ENCODE measurements around the gene DMXL1.
"Not testable (repeated sequence)": the region's sequence is repeated elsewhere in the genome, so short reads cannot be mapped to it uniquely, and the experiment has no call there.

DMXL1 gene

DNA sequence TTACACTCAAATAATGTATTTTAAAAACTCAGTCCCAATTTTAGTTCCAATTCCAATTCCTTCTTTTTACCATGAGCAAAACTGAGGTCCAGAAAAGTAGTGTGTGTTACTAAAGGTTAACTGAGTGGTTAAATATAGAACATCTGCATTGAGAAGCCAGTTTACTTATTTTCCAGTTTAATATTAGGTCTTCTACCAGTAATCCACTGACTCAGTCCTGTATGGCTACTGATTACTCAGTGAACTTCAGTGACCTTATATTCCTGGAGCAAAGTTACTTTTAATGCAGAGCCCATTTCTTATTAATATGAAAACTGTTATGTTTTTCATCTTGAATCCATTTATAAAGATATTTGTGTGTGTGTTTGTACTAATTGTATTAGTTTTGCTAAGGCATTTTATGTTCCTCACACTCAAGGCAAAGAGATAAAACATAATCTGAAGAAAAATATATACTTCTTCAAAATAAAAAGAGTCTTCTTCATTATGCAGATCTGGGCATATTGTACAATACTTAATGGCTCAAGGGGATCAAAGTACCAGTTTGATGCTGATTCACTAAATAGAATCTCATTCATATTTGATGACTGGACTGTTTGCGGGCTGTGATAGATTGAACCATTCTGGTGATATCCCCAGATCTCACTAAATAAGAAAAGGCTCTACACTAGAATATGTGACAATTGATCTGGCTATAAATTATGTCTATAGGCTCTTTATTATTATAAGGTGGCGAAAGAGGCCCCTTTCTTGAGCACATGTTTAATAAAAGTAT lies 60.8 kb downstream of the DMXL1 start:
- DNase-seq = no peak

DNA sequence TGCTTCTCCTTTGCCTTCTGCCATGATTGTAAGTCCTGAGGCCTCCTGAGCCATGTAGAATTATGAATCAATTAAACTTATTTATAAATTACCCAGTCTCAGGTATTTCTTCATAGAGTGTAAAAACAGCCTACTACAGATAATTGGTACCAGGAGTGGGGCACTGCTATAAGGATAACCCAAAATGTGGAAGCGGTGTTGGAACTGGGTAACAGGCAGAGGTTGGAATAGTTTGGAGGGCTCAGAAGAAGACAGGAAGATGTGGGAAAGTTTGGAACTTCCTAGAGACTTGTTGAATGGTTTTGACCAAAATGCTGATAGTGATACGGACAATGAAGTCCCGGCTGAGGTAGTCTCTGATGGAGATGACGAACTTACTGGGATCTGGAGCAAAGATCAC lies 64.9 kb downstream of the DMXL1 start:
- not testable (repeated sequence) for DNase-seq

DNA sequence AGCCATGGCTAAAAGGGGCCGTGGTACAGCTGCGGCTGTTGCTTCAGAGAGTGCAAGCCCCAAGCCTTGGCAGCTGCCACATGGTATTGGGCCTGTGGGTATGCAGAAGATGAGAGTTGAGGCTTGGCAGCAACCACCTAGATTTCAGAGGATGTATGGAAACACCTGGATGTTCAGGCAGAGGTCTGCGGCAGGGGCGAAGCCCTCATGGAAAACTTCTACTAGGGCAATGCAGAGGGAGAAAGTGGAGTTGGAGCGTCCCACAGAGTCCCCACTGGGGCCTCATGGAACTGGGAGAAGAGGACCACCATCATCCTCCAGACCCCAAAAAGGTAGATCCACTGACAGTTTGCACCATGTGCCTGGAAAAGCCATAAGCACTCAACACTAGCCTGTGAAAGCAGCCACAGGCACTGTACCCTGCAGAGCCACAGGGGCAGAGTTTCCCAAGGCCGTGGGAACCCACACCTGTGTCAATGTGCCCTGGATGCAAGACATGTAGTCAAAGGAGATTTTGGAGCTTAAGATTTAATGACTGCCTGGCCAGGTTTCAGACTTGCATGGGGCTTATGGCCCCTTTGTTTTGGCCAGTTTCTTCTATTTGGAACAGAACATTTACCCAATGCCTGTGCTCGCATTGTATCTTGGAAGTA lies 65.9 kb downstream of the DMXL1 start:
- no peak for DNase-seq

DNA sequence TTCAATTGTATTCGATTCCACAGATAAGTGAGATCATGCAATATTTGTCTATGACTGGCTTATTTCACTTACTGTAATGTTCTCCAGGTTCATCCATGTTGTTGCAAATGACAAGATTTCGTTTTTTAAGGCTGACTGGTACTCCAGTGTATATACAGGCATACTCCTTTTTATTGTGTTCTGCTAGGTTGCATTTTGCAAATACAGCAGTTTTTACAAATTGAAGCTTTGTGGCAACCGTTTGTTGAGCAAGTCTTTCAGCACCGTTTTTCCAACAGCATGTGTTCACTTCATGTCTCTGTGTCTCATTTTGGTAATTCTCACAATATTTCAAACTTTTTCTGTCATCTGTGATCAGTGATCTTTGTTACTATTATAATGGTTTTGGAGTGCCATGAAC lies 82.7 kb downstream of the DMXL1 start:
- DNase-seq = no peak

DNA sequence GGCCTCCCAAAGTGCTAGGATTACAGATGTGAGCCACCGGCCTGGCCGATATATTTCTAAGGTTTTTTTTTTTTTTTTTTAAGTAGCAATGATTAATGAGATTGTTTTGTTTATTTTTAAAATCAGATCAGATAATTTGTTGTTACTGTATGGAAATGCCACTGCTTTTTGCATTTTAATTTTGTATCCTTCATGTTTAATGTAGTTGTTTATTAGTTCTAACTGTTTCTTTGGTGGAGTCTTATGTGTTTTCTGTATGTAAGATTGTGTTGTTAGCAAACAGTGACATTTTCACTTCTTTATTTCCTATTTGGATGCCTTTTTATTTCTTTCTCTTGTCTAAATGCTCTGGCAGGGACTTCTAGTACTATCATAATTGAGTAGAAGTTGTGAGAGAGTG lies 87.3 kb downstream of the DMXL1 start:
- no peak for DNase-seq

DNA sequence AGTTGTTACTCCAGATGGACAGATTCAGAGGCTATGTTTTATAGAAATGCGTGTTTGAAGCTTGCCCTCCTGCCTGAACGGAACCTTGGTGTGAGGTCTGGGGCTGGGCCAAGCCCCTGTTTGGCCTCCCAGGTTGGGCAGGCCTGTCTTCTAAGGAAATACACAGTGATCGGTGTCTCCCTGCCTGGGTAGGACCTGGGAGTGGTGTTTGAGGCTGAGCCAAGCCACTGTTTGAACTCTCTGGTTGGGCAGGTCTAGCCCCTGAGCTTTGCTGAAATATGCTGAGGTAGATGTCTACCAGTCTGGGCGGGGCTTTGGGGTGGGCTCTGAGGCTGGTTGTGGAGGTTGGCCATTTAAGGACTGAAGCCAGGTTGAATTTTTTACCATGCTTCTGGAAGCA lies 90.5 kb downstream of the DMXL1 start:
- no peak for DNase-seq

DNA sequence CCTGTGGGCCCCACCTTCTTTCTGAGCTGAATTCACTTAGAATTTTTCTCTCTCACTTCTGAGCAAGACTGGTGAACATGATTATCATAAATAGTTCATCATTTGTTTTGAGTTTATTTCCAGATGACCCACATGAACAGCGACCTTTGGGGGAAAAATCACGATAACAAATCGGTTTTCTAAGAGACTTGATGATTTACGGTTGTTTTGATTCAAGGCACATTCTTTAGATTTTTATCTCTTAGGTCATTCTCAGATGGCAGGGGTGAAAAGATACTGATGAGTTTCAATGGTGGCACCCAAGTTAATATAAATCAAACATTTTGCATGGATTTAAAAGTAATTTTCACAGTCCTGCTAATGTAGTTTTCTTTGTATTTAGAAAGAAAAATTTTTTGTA lies 95.1 kb downstream of the DMXL1 start:
- DNase-seq = no peak

DNA sequence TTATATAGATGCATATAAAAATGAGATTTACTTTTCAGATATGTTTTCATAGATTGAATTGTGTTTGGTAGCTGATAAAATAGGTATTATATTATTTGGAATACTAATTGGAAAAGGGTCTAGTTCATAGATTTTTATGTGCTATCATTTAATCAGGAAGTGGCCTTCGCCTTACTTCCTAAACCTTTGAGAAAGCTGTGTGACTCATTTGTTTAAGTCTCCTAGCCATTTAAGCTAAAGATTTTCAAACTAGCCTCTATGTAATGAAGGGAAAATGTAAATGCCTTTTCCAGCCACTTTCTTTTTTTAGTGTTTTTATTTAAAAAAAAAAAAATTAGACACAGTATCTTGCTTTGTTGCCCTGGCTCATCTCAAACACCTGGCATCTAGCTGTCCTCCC lies 97.5 kb downstream of the DMXL1 start:
- no peak for DNase-seq

DNA sequence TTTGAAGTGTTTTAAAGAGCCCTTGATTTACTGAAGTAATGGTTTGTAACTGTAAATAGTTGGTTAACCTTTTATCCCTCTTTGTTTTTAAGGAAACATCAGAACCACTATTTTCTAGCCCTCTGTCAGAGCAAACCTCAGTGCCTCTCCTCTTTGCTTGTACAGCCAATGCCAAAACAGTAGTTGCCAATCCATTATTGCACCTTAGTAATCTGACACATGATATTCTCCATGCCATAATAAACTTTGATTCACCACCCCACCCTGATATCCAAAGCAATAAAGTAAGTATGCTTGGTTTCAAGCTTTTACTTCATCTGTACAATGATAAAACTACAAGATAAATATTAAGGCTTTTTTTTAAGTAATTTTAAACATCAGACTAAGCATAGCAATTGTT lies 100.8 kb downstream of the DMXL1 start:
- DNase-seq = no peak

DNA sequence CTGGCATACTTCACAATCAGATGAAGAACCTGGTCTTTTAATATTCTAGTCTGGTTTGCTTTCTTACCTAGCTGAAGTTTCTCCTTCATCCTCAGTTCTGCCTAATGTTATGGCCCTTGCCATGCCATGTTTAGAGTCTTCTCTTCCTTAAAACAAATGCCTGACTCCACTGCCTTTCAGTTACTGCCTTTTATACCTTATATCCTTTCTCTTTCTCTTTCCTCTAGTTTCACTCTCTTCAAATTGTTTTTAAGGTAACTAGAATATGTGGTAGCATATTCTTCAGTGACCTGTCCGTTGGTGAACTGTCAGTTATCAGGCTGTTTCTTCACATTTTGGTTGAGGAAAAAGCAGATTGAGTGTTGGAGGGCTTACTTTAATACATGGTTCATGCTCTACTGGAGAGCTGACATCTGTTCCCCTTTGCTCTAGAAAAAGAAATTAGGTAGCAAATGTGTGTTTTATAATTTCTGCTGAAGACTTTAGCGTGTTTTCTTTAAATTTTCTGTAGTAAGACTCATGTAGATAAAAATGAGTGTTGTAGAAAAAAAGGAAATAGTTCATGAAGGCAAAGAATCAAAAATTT lies 103.8 kb downstream of the DMXL1 start:
- DNase-seq = no peak

DNA sequence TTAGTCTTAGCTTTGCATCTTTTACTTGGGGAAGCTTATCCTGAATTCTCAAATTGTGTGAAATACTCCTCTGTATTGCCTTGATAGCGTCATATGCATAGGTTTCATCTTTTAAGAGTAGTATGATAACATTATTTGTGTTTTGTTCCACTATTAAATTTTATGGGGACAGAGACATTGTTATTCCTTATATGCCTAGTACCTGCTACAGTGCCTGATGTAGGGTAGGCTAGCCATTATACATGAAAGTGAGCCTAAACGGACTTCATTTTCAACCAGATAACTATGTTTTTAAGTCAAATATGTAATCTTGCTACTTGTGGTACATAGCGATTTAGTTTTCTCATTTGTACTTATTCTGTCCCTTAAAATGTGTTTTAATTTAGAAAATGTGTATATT lies 105.9 kb downstream of the DMXL1 start:
- DNase-seq = no peak

DNA sequence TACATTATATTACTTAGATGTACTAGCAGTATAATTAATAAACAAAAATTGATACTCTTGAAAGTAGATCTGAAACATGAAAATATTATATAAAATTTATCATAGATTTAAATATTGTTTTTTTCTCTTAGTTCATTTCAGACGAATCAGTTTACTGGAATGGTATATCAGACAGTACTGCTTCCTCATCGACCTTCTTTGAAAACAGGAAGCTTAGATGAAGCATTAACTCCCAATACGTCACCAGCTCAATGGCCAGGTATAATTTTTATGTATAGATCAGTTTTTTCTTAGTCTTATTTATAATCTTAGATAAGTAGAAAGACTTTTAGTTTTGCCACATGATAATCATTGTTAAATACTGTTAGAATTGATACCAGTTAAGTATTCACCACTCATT lies 106.3 kb downstream of the DMXL1 start:
- DNase-seq = no peak

DNA sequence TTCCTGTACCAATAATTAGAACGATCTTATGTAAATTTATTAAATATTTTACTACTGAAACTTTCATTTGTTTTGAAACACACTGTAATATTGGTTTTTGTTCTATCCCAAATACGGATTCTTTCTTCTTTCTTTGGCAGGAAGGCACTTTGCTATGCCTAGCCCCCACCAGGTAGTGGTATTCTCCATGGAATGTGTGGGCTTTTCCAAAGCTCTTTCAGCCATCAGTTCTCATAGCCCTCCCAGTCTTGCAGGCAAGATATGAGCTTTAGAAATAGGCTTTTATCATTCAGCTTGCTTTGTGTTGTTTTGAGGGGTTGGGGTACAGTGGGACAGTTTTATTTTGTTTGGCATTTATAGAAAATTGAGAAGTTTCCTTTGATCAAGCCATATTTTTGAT lies 107.5 kb downstream of the DMXL1 start:
- DNase-seq = no peak

DNA sequence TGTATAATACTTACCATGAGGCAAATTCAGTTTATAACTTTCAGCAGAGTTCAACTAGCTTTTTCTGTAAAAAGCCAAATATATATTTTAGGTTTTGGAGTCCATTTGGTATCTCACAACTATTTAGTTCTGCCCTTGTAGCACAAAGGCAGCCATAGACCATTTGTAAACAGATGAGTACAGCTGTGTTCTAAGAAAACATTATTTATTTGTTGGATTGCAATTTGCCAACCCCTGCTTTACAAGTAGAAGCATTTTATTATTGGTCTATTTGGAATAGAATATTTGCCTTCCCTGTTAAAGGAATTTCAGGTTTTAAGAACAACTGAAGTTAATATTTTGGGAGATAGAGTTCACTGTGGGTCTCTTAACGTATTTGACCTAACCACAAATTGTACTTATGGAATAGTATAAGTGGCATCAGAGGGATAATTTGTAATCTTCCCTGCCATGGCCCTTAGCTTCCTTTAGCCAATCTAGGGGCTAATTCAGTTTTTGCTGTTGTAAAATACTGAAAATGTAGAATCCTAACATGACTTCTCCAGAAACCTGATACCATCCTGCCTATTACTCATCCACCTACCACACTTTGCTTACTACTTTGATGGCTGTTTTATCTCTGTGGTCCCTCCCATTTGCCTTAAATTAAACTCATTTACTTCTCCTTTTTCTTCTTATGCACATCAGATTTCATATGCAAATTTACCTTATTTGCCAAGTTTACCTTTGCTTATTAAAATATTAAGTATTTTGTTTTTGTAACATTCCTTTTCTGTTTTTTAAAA lies 109.2 kb downstream of the DMXL1 start:
- no peak for DNase-seq

DNA sequence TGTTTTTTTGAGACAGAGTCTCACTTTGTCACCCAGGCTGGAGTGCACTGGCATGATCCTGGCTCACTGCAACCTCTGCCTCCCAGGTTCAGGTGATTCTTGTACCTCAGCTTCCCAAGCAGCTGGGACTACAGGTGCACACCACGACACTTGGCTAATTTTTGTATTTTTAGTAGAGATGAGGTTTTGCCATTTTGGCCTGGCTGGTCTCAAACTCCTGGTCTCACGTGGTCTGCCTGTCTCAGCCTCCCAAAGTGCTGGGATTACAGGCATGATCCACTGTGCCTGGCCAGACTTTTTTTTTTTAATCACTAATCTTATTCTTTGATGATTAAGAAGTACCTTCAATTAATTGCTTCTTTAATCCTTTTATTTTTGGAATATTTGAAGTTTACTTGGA lies 114.6 kb downstream of the DMXL1 start:
- not testable (repeated sequence) for DNase-seq

DNA sequence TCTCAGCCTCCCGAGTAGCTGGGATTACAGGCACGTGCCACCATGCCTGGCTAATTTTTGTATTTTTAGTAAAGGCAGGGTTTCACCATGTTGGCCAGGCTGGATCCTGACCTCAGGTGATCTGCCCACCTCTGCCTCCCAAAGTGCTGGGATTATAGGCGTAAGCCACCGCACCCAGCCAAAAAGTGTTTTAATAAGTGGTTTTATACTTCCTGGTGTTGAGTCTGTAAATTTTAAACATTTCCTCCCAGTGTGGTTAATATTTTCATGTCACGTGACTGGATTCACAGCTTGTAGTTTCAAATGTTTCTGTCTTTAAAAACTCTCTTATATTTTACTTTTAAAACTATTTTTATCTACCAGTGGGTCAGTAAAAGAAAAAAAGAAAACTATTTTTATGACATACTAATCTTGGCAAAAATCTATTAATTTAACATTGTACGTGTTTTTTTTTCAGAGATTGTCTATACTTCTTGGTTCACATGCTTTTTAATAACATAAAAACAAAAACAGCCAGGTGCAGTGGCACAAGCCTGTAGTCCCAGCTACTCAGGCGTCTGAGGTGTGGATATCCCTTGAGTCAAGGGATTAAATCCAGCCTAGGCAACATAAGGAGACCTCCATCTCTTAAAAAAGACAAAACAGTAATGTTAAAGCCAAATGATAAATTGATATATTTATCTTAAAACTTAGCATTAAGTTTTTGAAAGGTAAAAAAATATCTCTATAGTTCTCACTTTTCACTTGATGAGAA lies 117.1 kb downstream of the DMXL1 start:
- DNase-seq = no peak

DNA sequence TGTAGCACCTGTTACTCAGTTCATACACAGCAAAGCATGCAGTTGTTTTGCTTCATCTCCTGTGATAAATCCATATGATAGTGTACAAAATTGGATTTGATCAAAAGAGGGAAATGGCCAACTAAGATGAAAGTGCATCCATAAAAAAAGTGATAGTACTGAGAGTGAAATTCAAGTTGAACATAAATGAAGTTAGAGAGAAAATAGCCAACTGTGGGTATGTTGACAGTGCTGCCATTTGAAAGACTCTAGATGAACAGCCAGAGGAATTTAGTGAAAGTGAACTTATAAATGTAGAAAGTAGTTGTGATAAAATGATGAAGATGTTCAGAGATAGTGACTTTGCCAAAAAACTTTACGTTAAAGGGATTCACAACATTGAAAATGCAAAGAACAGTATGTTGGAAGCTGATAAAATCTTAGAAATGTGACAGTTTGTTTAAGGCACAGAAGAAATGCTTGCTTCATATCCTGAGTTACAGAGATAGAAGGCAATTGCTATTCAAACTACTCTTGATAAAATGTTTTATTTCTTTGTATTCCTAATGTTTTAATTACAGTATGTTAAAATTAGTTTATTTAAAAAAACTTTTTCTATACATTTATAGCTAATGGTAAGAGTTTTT lies 119.7 kb downstream of the DMXL1 start:
- no peak for DNase-seq

DNA sequence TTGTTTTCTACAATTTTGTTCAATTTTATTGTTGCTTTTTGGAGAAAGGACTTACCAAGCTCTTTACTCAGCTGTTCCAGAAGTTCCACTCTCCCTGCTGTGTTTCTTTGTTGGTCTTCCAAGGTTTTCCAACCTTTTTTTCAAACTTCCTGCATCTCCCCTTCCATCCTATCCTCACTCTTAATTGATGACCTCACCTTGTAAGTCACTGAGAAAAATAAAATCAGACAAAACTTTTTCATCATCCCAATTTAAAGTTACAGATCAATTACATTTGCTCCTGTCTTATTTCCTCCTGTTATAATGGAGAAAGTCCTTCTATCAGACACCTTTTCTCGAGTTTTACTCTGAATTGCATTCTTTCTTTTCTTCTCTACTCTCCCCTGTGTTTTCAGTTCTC lies 121.1 kb downstream of the DMXL1 start:
- no peak for DNase-seq

DNA sequence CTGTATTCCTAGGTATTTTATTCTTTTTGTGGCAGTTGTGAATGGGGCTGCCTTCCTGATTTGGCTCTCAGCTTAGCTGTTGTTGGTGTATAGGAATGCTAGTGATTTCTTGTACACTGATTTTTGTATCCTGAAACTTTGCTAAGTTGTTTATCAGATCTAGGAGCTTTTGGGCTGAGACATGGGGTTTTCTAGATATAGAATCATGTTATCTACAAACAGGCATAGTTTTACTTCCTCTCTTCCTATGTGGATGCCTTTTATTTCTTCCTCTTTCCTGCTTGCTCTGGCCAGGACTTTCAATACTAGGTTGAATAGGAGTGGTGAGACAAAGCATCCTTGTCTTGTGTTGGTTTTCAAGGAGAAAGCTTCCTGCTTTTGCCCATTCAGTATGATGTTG lies 129.9 kb downstream of the DMXL1 start:
- DNase-seq = no peak

DNA sequence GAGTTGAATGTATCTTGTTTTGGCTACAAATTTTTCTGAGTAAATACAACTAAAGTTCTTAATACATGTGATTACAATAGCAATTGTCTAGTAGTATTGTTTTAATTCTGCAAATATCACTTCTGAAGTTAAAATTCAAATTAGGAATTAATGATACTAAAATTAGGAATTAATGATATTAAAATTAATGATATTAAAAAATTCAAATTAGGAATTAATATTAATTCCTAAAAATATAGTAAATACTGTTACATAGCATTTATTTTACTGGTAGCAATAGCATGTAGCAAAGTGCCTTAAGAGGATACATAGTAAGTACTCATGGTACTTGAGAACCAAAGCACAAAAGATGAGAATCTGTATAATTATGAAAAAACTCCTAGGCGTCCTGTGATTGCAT lies 136.2 kb downstream of the DMXL1 start:
- DNase-seq = no peak

DNA sequence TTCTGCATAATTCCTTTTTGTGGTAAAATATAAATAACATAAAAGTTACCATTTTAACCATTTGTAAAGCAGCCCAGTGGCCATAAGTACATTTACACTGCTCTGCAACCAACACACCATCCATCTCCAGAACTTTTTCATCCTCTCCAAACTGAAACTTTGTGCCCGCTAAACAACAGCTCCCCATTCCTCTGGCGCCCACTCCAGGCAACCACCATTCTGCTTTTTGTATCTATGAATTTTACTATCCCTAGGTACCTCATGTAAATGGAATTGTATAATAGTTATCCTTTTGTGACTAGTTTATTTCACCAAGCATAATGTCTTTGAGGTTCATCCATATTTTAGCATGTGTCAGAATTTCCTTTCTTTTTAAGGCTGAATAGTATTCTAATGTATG lies 141.1 kb downstream of the DMXL1 start:
- no peak for DNase-seq

DNA sequence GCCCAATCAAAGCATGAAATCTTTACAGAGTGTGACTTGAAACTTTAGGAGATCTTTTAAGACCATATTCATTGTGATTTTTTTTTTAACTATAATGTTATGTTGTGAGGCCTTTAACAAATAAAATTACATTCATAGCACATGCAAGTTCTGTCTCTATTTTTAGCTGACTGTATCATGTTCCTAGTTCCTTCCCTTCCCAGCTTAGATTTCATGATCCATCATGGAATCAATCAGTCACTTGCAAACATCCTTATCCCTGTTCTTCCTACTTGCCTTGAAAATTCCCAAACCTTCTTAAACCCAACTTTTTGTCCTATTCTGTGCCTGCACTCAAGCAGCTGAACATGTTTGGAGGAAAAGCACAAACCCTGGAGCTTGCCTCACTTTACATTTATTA lies 141.8 kb downstream of the DMXL1 start:
- DNase-seq = no peak
